Measurements from ENCODE around the gene KAT7. TPM values are rescaled to one million over a fixed set of nuclear protein-coding genes. Genes with fewer than 3 reads are reported as not detected.

Gene KAT7
- polyA plus RNA-seq, 1 of the 3 experiments (the other 2 are of a cell fraction), result 20.2 TPM

DNA sequence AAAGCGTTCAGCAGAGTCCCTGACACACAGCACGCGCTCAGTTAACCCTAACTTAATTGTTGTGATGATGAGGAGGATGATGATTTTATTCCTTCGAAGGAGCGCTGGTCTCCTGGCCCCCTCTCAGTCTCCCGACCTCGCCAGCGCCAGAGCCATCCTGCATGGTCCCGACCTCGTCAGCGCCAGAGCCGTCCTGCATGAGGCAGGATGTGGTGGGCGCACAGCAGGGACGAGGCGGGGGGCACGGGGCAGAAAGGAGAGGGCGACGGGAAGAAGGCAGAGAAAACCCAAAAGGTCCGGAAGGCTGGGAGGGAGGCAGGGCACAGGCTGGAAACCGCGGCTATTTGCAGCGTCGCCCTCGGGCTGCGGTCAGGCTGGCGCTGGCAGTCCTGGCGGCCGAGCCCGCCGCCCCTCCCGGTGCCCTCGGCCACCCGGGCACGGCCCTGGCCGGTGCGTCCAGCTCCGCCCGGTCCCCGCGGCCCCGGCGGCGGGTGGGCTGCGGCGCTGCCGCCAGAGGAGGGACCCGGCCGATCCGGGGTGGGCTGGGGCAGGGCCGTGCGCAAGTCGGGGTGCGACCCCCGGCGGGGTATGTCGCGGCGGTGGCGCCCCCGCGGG lies 62.4 kb downstream of the KAT7 start:
- Histone ChIP-seq H3K4me2 (peak overlapping the region; percentile 82), H2AFZ (ENCODE audit: low read depth) (peak overlapping the region; percentile 89; the same call in 1 of the 2 replicates), H3K36me3 (replicated peaks in 1 of 2; ENCODE audit: control insufficient read depth in 1 of 2, insufficient read depth in 2 of 2, low read length in 1 of 2) (no peaks in the 10 kb centered on the region), H3K9ac (no peak overlapping the region), H3K9me2 (no peaks in the 10 kb centered on the region), H3K4me1 (ENCODE audit: control insufficient read depth in 1 of 2, insufficient read depth in 2 of 2, low read depth in 1 of 2, low read length in 1 of 2) (peaks cover 4 to 14% of the 10 kb centered on the region in 2 experiments; a peak in 1 of 4 replicates), H3K27me3 (ENCODE audit: insufficient read depth) (peaks cover 10% of the 10 kb centered on the region; the same call in 1 of the 2 replicates), H3K27ac (ENCODE audit: low read depth in 2 of 2, low read length in 1 of 2) (no peak overlapping the region), H3K79me2 (ENCODE audit: insufficient read depth) (no peaks in the 10 kb centered on the region), H4K20me1 (ENCODE audit: insufficient read depth) (no peaks in the 10 kb centered on the region), H3K9me3 (no peaks in the 10 kb centered on the region), H3F3A (replicated peaks; ENCODE audit: insufficient read depth) (peaks cover 5% of the 10 kb centered on the region), H3K4me3 (ENCODE audit: low read depth in 2 of 2, low read length in 1 of 2) (peak overlapping the region; percentile 59 to 66)
- TF ChIP-seq, protein P1, sequence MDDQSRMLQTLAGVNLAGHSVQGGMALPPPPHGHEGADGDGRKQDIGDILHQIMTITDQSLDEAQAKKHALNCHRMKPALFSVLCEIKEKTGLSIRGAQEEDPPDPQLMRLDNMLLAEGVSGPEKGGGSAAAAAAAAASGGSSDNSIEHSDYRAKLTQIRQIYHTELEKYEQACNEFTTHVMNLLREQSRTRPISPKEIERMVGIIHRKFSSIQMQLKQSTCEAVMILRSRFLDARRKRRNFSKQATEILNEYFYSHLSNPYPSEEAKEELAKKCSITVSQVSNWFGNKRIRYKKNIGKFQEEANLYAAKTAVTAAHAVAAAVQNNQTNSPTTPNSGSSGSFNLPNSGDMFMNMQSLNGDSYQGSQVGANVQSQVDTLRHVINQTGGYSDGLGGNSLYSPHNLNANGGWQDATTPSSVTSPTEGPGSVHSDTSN (IDR thresholded peaks at IDR 0.05), result no peak
- TF ChIP-seq MXI1 (IDR thresholded peaks at IDR 0.05; ENCODE audit: low read depth, low read length) (0 out of 2 replicates have a peak, but pooled peaks have one; percentile 4), CHD2 (IDR thresholded peaks at IDR 0.05; ENCODE audit: low read length, partially characterized antibody) (no peak)
- WGBS (ENCODE audit: low lambda C conversion rate), result 24% methylated on average over 30 of the region's 61 CpGs
- CTCF ChIA-PET, result interaction anchor here (0.6 to 40.4 kb wide), 24 partner anchors 10 to 294 kb away, joined by 3 to 1665 read pairs (median 5); partner anchors contain the start of genes DLX3 and KAT7
- POLR2A ChIA-PET, result no interaction called here
- DNase-seq, result peak; percentile 86

DNA sequence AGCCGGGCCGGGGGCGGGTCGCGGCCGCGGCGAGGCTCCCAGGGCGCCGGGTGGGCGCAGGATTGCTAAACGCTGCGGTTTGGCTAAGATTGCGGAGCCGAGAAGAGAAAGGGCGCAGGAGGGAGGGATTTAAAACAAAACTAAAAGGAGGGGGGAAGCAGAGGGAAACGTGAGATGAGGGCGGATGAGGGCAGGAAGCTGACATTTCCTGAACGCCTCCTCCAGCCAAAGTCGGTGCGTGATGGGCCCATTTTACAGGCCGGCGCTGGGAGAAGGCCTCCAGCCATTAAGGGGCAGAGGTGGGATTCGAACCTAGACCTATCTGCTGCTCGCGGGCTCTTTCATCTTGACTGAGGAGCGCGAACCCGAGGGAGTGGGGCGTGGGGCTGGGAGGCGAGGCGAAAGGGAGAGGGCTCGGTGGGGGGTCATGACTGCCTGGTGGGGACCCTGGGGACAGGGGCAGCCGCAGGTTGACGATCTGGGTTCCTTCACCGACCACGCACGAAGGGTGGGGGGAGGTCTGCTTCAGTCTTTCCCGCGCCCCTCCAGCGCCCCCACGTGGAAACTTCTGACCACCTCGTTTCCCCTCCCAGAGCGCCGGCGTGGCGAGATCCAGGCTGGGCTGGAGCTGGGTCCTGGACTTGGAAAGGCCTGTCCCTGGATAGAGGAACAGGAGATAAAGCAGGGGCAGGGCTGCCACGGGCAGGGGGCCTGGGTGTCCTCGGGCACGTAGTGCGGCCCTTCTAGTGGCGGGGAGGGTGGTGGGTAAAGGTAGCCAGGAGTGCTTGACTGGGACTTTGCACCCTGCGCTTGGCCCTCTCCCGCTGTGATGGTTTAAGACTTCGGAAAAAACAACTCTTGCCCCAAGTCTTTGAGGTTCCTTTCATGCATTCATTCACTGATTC lies 63.2 kb downstream of the KAT7 start:
- no peaks in the 10 kb centered on the region for H3K9me2 ChIP-seq
- no peak overlapping the region for H3K27ac ChIP-seq (ENCODE audit: low read depth in 2 of 2, low read length in 1 of 2)
- peak overlapping the region; percentile 89; the same call in 1 of the 2 replicates for H2AFZ ChIP-seq (ENCODE audit: low read depth)
- ChIA-PET CTCF (interaction anchor here (0.6 to 40.4 kb wide), 36 partner anchors 8 to 295 kb away, joined by 3 to 1665 read pairs (median 4); partner anchors contain the start of genes DLX3 and KAT7), POLR2A (no interaction called here)
- peak; percentile 92 for DNase-seq
- H3F3A ChIP-seq (replicated peaks; ENCODE audit: insufficient read depth), result peaks cover 5% of the 10 kb centered on the region
- no peaks in the 10 kb centered on the region for H3K36me3 ChIP-seq (replicated peaks in 1 of 2; ENCODE audit: control insufficient read depth in 1 of 2, insufficient read depth in 2 of 2, low read length in 1 of 2)
- 10% methylated on average over 54 of the region's 55 CpGs for WGBS (ENCODE audit: low lambda C conversion rate)
- H3K4me2 ChIP-seq, result peak overlapping the region; percentile 82
- no peaks in the 10 kb centered on the region for H4K20me1 ChIP-seq (ENCODE audit: insufficient read depth)
- peak overlapping the region; percentile 59 to 66 for H3K4me3 ChIP-seq (ENCODE audit: low read depth in 2 of 2, low read length in 1 of 2)
- no peaks in the 10 kb centered on the region for H3K9me3 ChIP-seq
- H3K9ac ChIP-seq, result peak overlapping the region; percentile 54
- H3K79me2 ChIP-seq (ENCODE audit: insufficient read depth), result no peaks in the 10 kb centered on the region
- H3K27me3 ChIP-seq (ENCODE audit: insufficient read depth), result peaks cover 10% of the 10 kb centered on the region; the same call in 1 of the 2 replicates
- peaks cover 4 to 14% of the 10 kb centered on the region in 2 experiments; a peak in 1 of 4 replicates for H3K4me1 ChIP-seq (ENCODE audit: control insufficient read depth in 1 of 2, insufficient read depth in 2 of 2, low read depth in 1 of 2, low read length in 1 of 2)
- TF ChIP-seq USF1 (IDR thresholded peaks at IDR 0.05; ENCODE audit: borderline replicate concordance, low read depth) (no peak), CHD2 (IDR thresholded peaks at IDR 0.05; ENCODE audit: low read length, partially characterized antibody) (no peak), YY1 (IDR thresholded peaks at IDR 0.05; ENCODE audit: low read depth) (0 out of 2 replicates have a peak, but pooled peaks have one; percentile 41), POLR2AphosphoS5 (IDR thresholded peaks at IDR 0.05; ENCODE audit: low read depth, low read length) (no peak), SMC3 (IDR thresholded peaks at IDR 0.05; ENCODE audit: low read depth, low read length) (peak; percentile 65), SIN3A (IDR thresholded peaks at IDR 0.05; ENCODE audit: borderline replicate concordance, low read depth, low read length) (peak; percentile 57; the same call in 1 of the 2 replicates), JUND (IDR thresholded peaks at IDR 0.05) (no peak), RAD21 (IDR thresholded peaks at IDR 0.05; ENCODE audit: low read length) (peak; percentile 71), MEF2A (IDR thresholded peaks at IDR 0.05; ENCODE audit: borderline replicate concordance, low read depth) (no peak), RXRA (IDR thresholded peaks at IDR 0.05; ENCODE audit: borderline replicate concordance, low read depth) (no peak), MAX (IDR thresholded peaks at IDR 0.05; ENCODE audit: low read depth) (no peak), FOXM1 (IDR thresholded peaks at IDR 0.05; ENCODE audit: low read depth) (no peak), TAF1 (IDR thresholded peaks at IDR 0.05; ENCODE audit: borderline replicate concordance, low read depth, low read length) (no peak), MXI1 (IDR thresholded peaks at IDR 0.05; ENCODE audit: low read depth, low read length) (no peak), FOXJ3 (CRISPR knock-in tag; IDR thresholded peaks at IDR 0.05) (no peak), RCOR1 (IDR thresholded peaks at IDR 0.05; ENCODE audit: low read length) (peak; percentile 9; the same call in 1 of the 2 replicates), FOSL2 (IDR thresholded peaks at IDR 0.05; ENCODE audit: borderline replicate concordance, low read depth) (no peak), EZH2phosphoT487 (IDR thresholded peaks at IDR 0.05; ENCODE audit: borderline replicate concordance, low read depth) (no peak), NFIC (IDR thresholded peaks at IDR 0.05; ENCODE audit: borderline replicate concordance) (no peak), GABPA (IDR thresholded peaks at IDR 0.05; ENCODE audit: low read depth) (no peak), NRF1 (IDR thresholded peaks at IDR 0.05; ENCODE audit: low read depth, low read length) (0 out of 2 replicates have a peak, but pooled peaks have one; percentile 6)
- TF ChIP-seq, protein P2, sequence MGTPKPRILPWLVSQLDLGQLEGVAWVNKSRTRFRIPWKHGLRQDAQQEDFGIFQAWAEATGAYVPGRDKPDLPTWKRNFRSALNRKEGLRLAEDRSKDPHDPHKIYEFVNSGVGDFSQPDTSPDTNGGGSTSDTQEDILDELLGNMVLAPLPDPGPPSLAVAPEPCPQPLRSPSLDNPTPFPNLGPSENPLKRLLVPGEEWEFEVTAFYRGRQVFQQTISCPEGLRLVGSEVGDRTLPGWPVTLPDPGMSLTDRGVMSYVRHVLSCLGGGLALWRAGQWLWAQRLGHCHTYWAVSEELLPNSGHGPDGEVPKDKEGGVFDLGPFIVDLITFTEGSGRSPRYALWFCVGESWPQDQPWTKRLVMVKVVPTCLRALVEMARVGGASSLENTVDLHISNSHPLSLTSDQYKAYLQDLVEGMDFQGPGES (IDR thresholded peaks at IDR 0.05; ENCODE audit: low read depth, low read length), result no peak

All from SK-N-SH (cell line).